GM13976 (cell line): Measurements from ENCODE around the gene USPL1.

Source experiments
- DNase-seq: peaks from one replicate; pipeline ENCODE4 v3.0.0; 2012; ENCODE audit warnings: low spot score
- in situ Hi-C: fragments of 300-500 bp; cut with MboI; formaldehyde crosslinking; loops from one replicate; pipeline ENCODE4 v1.12.0; 2022; ENCODE audit warnings: low sequenced_read_pairs, mixed read lengths, inconsistent platforms; ENCODE audit not compliant: unreplicated experiment
- TF ChIP-seq, protein P1 (sequence below): IDR thresholded peaks from 2 replicates; pipeline ENCODE4 v1.5.1; 2012; ENCODE audit warnings: borderline replicate concordance, mild to moderate bottlenecking; ENCODE audit not compliant: insufficient read depth; ENCODE audit errors: extremely low read depth, missing control alignments, control extremely low read depth

USPL1 gene

DNA sequence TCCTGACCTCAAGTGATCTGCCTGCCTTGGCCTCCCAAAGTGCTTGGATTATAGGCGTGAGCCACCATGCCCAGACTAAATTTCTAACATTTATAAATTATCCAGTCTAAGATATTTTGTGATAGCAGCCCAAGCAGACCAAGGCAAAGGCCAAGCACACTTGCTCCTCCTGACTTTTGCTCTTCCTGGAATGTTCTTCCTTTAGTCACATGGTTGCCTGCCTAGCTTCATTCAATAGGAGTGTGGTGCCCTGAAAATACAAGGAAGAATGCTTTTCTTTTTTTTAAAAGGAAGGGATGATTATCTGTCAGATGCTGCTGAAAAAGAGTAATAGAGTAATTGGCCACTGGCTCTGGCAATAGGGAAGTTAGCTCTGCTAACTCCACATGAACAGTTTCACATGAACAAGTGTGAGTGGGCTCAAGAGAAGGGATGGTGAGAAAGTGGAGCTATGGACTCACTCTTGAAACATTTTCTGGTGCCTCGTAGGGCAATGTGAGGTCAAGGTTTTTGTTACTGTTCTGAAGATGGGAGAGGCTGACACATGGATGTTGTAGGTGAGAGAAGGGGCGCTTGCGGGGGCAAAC lies 47.1 kb downstream of the USPL1 start:
- TF ChIP-seq, protein P1, sequence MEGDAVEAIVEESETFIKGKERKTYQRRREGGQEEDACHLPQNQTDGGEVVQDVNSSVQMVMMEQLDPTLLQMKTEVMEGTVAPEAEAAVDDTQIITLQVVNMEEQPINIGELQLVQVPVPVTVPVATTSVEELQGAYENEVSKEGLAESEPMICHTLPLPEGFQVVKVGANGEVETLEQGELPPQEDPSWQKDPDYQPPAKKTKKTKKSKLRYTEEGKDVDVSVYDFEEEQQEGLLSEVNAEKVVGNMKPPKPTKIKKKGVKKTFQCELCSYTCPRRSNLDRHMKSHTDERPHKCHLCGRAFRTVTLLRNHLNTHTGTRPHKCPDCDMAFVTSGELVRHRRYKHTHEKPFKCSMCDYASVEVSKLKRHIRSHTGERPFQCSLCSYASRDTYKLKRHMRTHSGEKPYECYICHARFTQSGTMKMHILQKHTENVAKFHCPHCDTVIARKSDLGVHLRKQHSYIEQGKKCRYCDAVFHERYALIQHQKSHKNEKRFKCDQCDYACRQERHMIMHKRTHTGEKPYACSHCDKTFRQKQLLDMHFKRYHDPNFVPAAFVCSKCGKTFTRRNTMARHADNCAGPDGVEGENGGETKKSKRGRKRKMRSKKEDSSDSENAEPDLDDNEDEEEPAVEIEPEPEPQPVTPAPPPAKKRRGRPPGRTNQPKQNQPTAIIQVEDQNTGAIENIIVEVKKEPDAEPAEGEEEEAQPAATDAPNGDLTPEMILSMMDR, result no peak
- in situ Hi-C loops, result loop anchor here (10.0 kb wide), 1 partner anchor 60 kb away; no protein-coding TSS in a partner anchor
- DNase-seq, result no peak

DNA sequence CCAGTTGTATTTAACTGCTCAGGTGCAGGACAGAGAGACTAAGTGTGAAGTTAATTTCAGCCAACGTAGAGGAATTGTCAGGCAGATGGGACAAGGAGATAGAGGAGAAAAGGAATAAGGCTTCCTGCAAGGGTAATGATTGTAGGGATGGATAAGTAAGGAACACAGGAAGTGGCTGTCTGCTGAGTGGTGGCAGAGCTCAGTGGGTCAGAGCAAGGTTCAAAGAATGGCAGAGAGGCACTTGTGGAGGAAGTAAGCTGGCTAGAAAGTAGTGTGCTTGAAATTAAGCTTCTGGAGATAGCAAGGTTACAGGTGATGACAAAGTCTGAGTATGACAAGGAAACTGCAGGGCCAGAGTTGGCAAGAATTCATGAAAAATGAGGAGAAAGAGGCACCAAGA lies 47.9 kb downstream of the USPL1 start:
- no peak for DNase-seq
- in situ Hi-C loops, result loop anchor here (10.0 kb wide), 1 partner anchor 61 kb away; no protein-coding TSS in a partner anchor
- TF ChIP-seq, protein P1, result no peak

DNA sequence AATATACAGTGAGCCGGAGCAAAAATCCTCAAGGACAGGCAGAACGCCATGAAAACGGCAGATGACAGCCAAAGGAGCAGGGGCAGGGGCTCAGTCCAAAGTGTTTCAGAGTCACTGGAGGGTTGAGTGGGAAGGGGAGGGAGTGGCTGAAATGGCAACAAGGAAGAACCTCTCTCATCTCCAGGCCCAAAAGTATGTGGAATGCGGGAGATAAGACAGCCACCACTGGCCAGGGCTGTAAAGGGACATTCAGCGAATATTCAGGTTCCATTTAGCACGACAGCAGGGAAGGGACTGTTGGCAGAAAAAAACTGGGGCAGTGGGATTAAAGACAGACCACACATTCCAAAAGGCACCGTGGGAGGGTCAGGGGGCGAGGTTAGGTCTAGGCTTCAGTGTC lies 48.4 kb downstream of the USPL1 start:
- TF ChIP-seq, protein P1, result no peak
- no peak for DNase-seq
- in situ Hi-C loops, result loop anchor here (10.0 kb wide), 1 partner anchor 61 kb away; no protein-coding TSS in a partner anchor

DNA sequence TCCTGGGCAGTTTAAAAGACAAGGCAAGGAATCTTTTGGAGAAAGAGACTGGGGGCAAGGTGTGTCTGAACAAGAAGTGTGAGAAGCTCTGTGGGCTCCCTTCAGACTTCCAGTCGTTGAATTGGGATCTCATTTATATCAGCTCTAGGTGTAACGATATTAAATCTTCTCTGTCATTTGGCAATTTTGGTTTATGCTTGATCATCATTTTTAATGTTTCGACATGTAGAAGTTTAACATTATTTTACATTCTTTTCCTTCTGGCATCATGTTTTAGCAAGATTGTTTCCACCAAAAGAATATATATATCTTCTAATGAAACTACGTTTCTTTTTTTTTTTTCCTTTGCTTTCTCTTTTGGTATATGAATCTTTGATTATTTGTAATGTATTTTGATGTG lies 49.3 kb downstream of the USPL1 start:
- in situ Hi-C loops, result loop anchor here (10.0 kb wide), 1 partner anchor 62 kb away; no protein-coding TSS in a partner anchor
- no peak for DNase-seq
- TF ChIP-seq, protein P1, result no peak

DNA sequence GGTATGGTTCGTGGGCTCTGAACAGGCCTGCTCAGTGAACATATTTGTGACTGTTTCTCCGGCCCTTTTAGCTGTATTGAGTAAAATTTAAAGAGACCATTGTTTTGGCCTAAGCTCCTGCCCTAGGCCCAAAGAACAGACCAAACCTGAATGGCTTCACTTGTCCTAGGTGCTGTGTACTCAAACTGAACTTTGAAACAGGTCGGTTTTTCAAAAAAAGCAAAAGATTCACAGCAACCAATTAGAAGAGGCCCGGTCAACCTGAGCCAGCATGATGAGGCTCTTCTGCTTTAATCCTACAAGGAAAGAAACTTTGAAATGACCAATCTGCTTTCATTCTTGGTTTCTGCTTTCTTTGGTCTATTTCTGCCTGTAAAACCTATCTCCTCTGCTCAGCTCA lies 50.6 kb downstream of the USPL1 start:
- in situ Hi-C loops, result loop anchor here (10.0 kb wide), 1 partner anchor 64 kb away; no protein-coding TSS in a partner anchor
- no peak for DNase-seq
- TF ChIP-seq, protein P1, result no peak

DNA sequence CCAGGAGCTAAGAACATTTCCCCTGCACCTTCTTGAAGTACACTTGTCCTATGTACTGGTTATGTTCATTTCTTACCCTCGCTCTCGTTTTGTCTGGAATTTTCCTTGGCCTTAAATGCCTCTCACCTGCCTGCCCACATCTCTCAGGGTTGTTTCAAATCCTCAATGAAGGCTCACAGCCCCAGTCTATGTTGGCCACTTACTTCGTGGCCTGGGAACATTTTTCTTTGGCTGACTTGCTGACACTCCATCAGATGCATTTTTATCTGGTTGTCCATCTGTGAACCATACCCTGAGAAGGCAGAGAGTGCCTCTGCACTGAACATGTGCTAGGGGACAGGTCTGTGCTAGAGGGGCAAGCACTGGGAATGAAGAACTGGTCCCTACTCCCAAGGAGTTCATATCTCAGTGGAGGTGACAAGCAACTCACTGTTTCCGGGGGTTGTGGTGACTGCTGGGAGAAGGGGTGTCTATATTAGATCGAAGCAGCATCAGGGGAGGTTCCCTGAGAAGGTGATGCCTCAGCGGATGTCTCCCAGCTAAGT lies 53.6 kb downstream of the USPL1 start:
- in situ Hi-C loops, result no loop called here

More for the DNA sequence above, 53.6 kb downstream of the USPL1 start:
- TF ChIP-seq, protein P1, result no peak
- no peak for DNase-seq
